ENCODE results near the gene PHF5A.

GRCh38 chr22:41507330-41508063 is 39.0 kb upstream of the PHF5A start:
- no peak for TF ChIP-seq POLR2AphosphoS5 (IDR thresholded peaks at IDR 0.05; ENCODE audit: low read depth, low read length)
- TF ChIP-seq POLR2A (IDR thresholded peaks at IDR 0.05; ENCODE audit: low read depth, low read length) = no peak
- no peak for TF ChIP-seq SPI1 (IDR thresholded peaks at IDR 0.05; ENCODE audit: low read depth, low read length)
- no peak for TF ChIP-seq TAF1 (IDR thresholded peaks at IDR 0.05; ENCODE audit: low read depth, low read length)
- no peak for TF ChIP-seq POU2F2 (IDR thresholded peaks at IDR 0.05; ENCODE audit: low read depth, low read length)
- no peak for TF ChIP-seq PAX5 (IDR thresholded peaks at IDR 0.05; ENCODE audit: insufficient read depth, low read length, severe bottlenecking)

Data from GM12891 (cell line).